Upper lobe of left lung (tissue), 6 donors: ENCODE data around the gene ATP11C. TPM values are rescaled to one million over a fixed set of nuclear protein-coding genes. Genes with fewer than 3 reads are reported as not detected.

Experiments
- ATAC-seq, 2 donors: fragments of 200-7000 bp; cut with Tn5 transposase; one replicate each; pipeline ENCODE4 v1.9.1; 2022; ENCODE audit warnings: mild to moderate bottlenecking in 2 of 2, moderate library complexity in 2 of 2; ENCODE audit not compliant: low FRiP score in 2 of 2
- DNase-seq, 2 donors: peaks; one replicate each; pipeline ENCODE4 v3.0.0-alpha.2; 2019 to 2020
- H3K27ac ChIP-seq, 4 donors: fragments of 200-600 bp; sonication (generic); one replicate each; pipeline ENCODE4 v1.5.1; 2016 to 2019
- H3K27me3 ChIP-seq, 4 donors: fragments of 200-600 bp; sonication (generic); one replicate each; pipeline ENCODE4 v1.5.1; 2017 to 2019
- H3K36me3 ChIP-seq, 4 donors: fragments of 200-600 bp; sonication (generic); one replicate each; pipeline ENCODE4 v1.5.1; 2016 to 2019
- H3K4me1 ChIP-seq, 4 donors: fragments of 200-600 bp; sonication (generic); one replicate each; pipeline ENCODE4 v1.5.1; 2018 to 2019
- H3K4me3 ChIP-seq, 4 donors: fragments of 200-600 bp; sonication (generic); one replicate each; pipeline ENCODE4 v1.5.1; 2017 to 2019; ENCODE audit warnings: mild to moderate bottlenecking in 2 of 4, moderate library complexity in 1 of 4
- H3K9me3 ChIP-seq, 4 donors: fragments of 200-600 bp; sonication (generic); one replicate each; pipeline ENCODE4 v1.5.1; 2018 to 2019
- EP300 ChIP-seq, 4 donors: sonication (generic); formaldehyde crosslinking; IDR thresholded peaks; one replicate each; pipeline ENCODE4 v1.5.1; 2017; ENCODE audit warnings: antibody characterized with exemption in 4 of 4, control low read depth in 2 of 4
- POLR2A ChIP-seq, 4 donors: fragments of 450-650 bp; IDR thresholded peaks; one replicate each; pipeline ENCODE4 v1.5.1; 2016 to 2017; ENCODE audit warnings: antibody characterized with exemption in 4 of 4, mild to moderate bottlenecking in 2 of 4
- POLR2AphosphoS5 ChIP-seq, 2 donors: sonication (generic); formaldehyde crosslinking; IDR thresholded peaks; one replicate each; pipeline ENCODE4 v1.5.1; 2017; ENCODE audit warnings: antibody characterized with exemption in 2 of 2
- WGBS, 2 donors: methylation state at CpG; one replicate each; pipeline ENCODE4 v1.1.5; 2017 to 2018; 5-methylcytosine and 5-hydroxymethylcytosine counted together
- total RNA-seq, 6 donors: library from RNA; depleted of rRNA in 4 of 6; stranded (reverse); fragments of >200 nt in 4 of 6; gene quantifications; one replicate each; pipeline versions ENCODE4 v1.1.0 to v1.2.1, GENCODE V29; 2016 to 2021
- TF ChIP-seq, protein P1 (sequence below), 6 experiments: fragments of 450-650 bp in 4 of 6; fragments of 200-600 bp in 2 of 6; sonication (generic) in 2 of 6; IDR thresholded peaks; one replicate each; pipeline ENCODE4 v1.5.1; 2016 to 2019; ENCODE audit warnings: antibody characterized with exemption in 6 of 6
- donor health status: DM: no; HTN: no; CAD: no; lungs with moderate emphysema.
- donor health status: DM: no; HTN: yes; CAD: no; lungs with severe emphysema.

Gene ATP11C
- total RNA-seq, 6 donors from 2014 or later, result 9.5 to 24.4 (median 15.1) TPM

DNA sequence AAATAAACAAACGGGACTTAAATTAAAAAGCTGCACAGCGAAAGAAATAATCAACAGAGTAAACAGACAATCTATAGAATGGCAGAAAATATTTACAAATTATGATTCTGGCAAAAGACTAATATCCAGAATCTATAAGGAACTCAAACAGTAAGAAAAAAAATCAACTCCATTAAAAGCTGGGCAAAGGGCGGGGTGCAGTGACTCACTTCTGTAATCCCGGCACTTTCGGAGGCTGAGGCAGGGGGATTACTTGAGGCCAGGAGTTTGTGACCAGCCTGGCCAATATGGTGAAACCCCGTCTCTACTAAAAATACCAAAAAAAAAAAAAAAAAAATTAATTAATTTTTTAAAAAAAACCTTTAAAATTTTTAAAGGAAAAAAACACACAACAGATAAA lies 109.0 kb downstream of the ATP11C start:
- Histone ChIP-seq H3K27ac (no peak overlapping the region), H3K4me3 (no peak overlapping the region), H3K9me3 (no peaks in the 10 kb centered on the region), H3K27me3 (no peaks in the 10 kb centered on the region), H3K4me1 (peaks cover 0 to 11% (median 4%) of the 10 kb centered on the region in 4 donors), H3K36me3 (no peaks in the 10 kb centered on the region)
- no peak for DNase-seq
- TF ChIP-seq POLR2AphosphoS5 (IDR thresholded peaks at IDR 0.05) (no peak), EP300 (IDR thresholded peaks at IDR 0.05) (no peak), POLR2A (IDR thresholded peaks at IDR 0.05) (no peak)
- TF ChIP-seq, protein P1, sequence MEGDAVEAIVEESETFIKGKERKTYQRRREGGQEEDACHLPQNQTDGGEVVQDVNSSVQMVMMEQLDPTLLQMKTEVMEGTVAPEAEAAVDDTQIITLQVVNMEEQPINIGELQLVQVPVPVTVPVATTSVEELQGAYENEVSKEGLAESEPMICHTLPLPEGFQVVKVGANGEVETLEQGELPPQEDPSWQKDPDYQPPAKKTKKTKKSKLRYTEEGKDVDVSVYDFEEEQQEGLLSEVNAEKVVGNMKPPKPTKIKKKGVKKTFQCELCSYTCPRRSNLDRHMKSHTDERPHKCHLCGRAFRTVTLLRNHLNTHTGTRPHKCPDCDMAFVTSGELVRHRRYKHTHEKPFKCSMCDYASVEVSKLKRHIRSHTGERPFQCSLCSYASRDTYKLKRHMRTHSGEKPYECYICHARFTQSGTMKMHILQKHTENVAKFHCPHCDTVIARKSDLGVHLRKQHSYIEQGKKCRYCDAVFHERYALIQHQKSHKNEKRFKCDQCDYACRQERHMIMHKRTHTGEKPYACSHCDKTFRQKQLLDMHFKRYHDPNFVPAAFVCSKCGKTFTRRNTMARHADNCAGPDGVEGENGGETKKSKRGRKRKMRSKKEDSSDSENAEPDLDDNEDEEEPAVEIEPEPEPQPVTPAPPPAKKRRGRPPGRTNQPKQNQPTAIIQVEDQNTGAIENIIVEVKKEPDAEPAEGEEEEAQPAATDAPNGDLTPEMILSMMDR (IDR thresholded peaks at IDR 0.05), result no peak
- ATAC-seq, result no peak
- 80 to 91% methylated on average over 6 of the region's 6 CpGs for WGBS, 2 donors

DNA sequence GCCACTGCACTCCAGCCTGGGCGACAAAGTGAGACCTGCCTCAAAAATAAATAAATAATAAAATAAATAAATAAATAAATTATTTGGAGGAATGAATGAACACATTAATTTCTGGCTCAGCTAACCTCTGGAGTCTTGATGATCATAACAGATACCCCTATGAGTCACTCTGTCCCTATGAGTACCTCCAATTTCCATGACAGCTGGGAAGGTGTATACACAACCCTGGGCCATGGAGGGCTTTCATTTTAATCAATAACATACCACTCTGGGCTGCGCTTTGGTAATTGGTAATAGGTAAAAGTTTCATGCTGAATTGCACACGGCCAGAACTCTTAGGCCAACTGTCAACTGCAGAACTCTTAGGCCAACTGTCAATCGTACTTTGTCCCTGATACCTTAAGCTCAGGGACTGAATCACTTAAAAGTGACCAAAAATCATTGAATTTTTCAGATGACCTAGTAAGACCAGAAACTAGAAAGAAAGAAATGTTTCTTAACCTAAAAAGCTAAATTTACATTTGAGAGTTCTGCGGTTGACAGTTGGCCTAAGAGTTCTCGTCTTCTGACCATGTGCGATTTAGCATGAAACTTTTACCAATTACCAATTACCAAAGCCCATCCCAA lies 112.4 kb downstream of the ATP11C start:
- ATAC-seq (no peak), DNase-seq (no peak)
- no peaks in the 10 kb centered on the region for H3K4me1 ChIP-seq

DNA sequence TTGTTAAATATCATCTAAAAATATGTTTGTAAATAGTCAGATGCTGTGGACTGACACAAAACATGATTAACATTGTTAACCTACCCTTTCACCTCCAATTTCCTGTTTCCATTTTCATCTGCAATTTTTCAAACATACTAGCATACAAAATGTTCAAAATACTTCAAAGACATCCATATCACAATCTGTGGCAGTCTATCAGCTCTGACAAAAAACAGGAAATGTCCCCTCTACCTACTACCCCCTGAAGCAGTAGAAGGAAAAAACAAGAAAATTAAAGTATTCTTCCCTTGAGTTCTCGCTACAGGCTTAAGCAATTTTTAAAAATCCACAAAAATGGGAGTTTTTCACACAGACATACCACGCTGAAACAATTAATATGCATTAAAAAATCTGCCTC lies 116.6 kb downstream of the ATP11C start:
- Histone ChIP-seq H3K27ac (no peak overlapping the region), H3K36me3 (no peaks in the 10 kb centered on the region), H3K4me3 (no peak overlapping the region), H3K4me1 (no peaks in the 10 kb centered on the region), H3K9me3 (no peaks in the 10 kb centered on the region), H3K27me3 (no peaks in the 10 kb centered on the region)
- no peak for ATAC-seq
- 73 to 93% methylated on average over 2 of the region's 2 CpGs for WGBS, 2 donors
- TF ChIP-seq, protein P1 (IDR thresholded peaks at IDR 0.05), result no peak
- TF ChIP-seq POLR2AphosphoS5 (IDR thresholded peaks at IDR 0.05) (no peak), POLR2A (IDR thresholded peaks at IDR 0.05) (no peak), EP300 (IDR thresholded peaks at IDR 0.05) (no peak)
- DNase-seq, result no peak

More for the DNA sequence above, 112.4 kb downstream of the ATP11C start:
- 85 to 98% methylated on average over 7 of the region's 7 CpGs for WGBS, 2 donors
- no peaks in the 10 kb centered on the region for H3K36me3 ChIP-seq
- H3K4me3 ChIP-seq, result no peak overlapping the region
- no peaks in the 10 kb centered on the region for H3K9me3 ChIP-seq
- H3K27me3 ChIP-seq, result no peaks in the 10 kb centered on the region
- H3K27ac ChIP-seq, result no peak overlapping the region
- TF ChIP-seq POLR2AphosphoS5 (IDR thresholded peaks at IDR 0.05) (no peak), POLR2A (IDR thresholded peaks at IDR 0.05) (no peak), EP300 (IDR thresholded peaks at IDR 0.05) (no peak)
- TF ChIP-seq, protein P1 (IDR thresholded peaks at IDR 0.05), result no peak

GRCh38 chrX:139815771-139816170 lies 117.1 kb downstream of the ATP11C start:
- no peak for ATAC-seq
- 63 to 96% methylated on average over 1 of the region's 1 CpG for WGBS, 2 donors
- Histone ChIP-seq H3K27ac (no peak overlapping the region), H3K4me3 (no peak overlapping the region), H3K4me1 (no peaks in the 10 kb centered on the region), H3K36me3 (no peaks in the 10 kb centered on the region), H3K27me3 (no peaks in the 10 kb centered on the region), H3K9me3 (no peaks in the 10 kb centered on the region)
- TF ChIP-seq POLR2A (IDR thresholded peaks at IDR 0.05), result no peak
- no peak for TF ChIP-seq POLR2AphosphoS5 (IDR thresholded peaks at IDR 0.05)
- no peak for TF ChIP-seq EP300 (IDR thresholded peaks at IDR 0.05)
- DNase-seq, result no peak

- Histone ChIP-seq H3K9me3 (no peaks in the 10 kb centered on the region), H3K4me1 (no peaks in the 10 kb centered on the region), H3K4me3 (no peak overlapping the region), H3K27me3 (no peaks in the 10 kb centered on the region), H3K36me3 (no peaks in the 10 kb centered on the region), H3K27ac (no peak overlapping the region)
- WGBS, 2 donors, result 76 to 81% methylated on average over 3 to 6 of the region's 6 CpGs
- TF ChIP-seq POLR2AphosphoS5 (IDR thresholded peaks at IDR 0.05) (no peak), POLR2A (IDR thresholded peaks at IDR 0.05) (no peak), EP300 (IDR thresholded peaks at IDR 0.05) (no peak)
- TF ChIP-seq, protein P1 (IDR thresholded peaks at IDR 0.05), result no peak
- DNase-seq, result no peak
- no peak for ATAC-seq
Observed at GRCh38 chrX:139811942-139812629, 120.8 kb downstream of the ATP11C start.
